B cell (primary cell): Measurements from ENCODE around the gene EDARADD. TPM values are rescaled to one million over a fixed set of nuclear protein-coding genes. Genes with fewer than 3 reads are reported as not detected.

Experiments used
- ATAC-seq: fragments of 200-7000 bp; cut with Tn5 transposase; one replicate; pipeline ENCODE4 v1.10.0; 2021; ENCODE audit warnings: low read depth, mild to moderate bottlenecking, moderate number of reproducible peaks, moderate library complexity
- CTCF ChIA-PET: fragments of 350-600 bp; sonication (Branson Sonifier 250); formaldehyde crosslinking; loops from one replicate; lab custom pipeline; 2021; ENCODE audit warnings: antibody characterized with exemption, inconsistent platforms; lab: Charles Lee
- POLR2A ChIA-PET: fragments of 350-600 bp; sonication (Branson Sonifier 250); formaldehyde crosslinking; loops from one replicate; lab custom pipeline; 2021; ENCODE audit warnings: antibody characterized with exemption; lab: Charles Lee
- DNase-seq: peaks from one replicate; pipeline ENCODE4 v3.0.0; 2013
- H2AFZ ChIP-seq: 2 replicates; pipeline ENCODE4 v1.6.1; 2012; ENCODE audit warnings: mild to moderate bottlenecking, low read depth, low read length; ENCODE audit not compliant: insufficient read depth, poor library complexity, severe bottlenecking
- H3K27ac ChIP-seq, 2 donors: 1 replicate in 1 of 2; 2 replicates in 1 of 2; pipeline ENCODE4 v1.5.1; 2012 to 2013; ENCODE audit warnings: low read length in 2 of 2, mild to moderate bottlenecking in 2 of 2, moderate library complexity in 1 of 2
- H3K27me3 ChIP-seq, 4 experiments: fragments of 200-600 bp in 1 of 4; sonication (generic) in 1 of 4; replicated peaks in 1 of 4; 1 replicate in 2 of 4; 2 replicates in 2 of 4; pipeline versions ENCODE4 v1.6.1 to v1.7.0; 2013 to 2016; ENCODE audit warnings: low read length in 3 of 4, mild to moderate bottlenecking in 2 of 4, mixed read lengths in 1 of 4, moderate library complexity in 1 of 4; ENCODE audit not compliant: insufficient read depth in 4 of 4, control insufficient read depth in 3 of 4; ENCODE audit errors: control extremely low read depth in 1 of 4
- H3K36me3 ChIP-seq, 2 experiments: replicated peaks in 1 of 2; 1 replicate in 1 of 2; 2 replicates in 1 of 2; pipeline versions ENCODE4 v1.6.1 to v1.7.1; 2013; ENCODE audit warnings: low read length in 1 of 2; ENCODE audit not compliant: insufficient read depth in 2 of 2, control insufficient read depth in 1 of 2; ENCODE audit errors: control extremely low read depth in 1 of 2, extremely low read depth in 1 of 2
- H3K4me1 ChIP-seq, 2 donors: fragments of 200-600 bp in 1 of 2; sonication (generic) in 1 of 2; 1 replicate in 1 of 2; 2 replicates in 1 of 2; pipeline versions ENCODE4 v1.5.1 to v1.6.1; 2013 to 2017; ENCODE audit warnings: low read length in 2 of 2; ENCODE audit not compliant: control insufficient read depth in 2 of 2, insufficient read depth in 2 of 2
- H3K4me2 ChIP-seq: replicated peaks from 2 replicates; pipeline ENCODE3; 2012; ENCODE audit warnings: mild to moderate bottlenecking, low read depth, low read length; ENCODE audit not compliant: poor library complexity, severe bottlenecking
- H3K4me3 ChIP-seq, 5 experiments: fragments of 200-600 bp in 1 of 5; sonication (generic) in 1 of 5; 1 replicate in 3 of 5; 2 replicates in 2 of 5; pipeline versions ENCODE4 v1.5.1 to v1.7.0; 2011 to 2016; ENCODE audit warnings: low read length in 4 of 5, mild to moderate bottlenecking in 4 of 5, low read depth in 2 of 5, control low read depth in 1 of 5, moderate library complexity in 1 of 5; ENCODE audit not compliant: insufficient read depth in 1 of 5; ENCODE audit errors: control extremely low read depth in 1 of 5, extremely low read depth in 1 of 5
- H3K79me2 ChIP-seq: fragments of 200-600 bp; sonication (generic); one replicate; pipeline ENCODE4 v1.6.0; 2016; ENCODE audit warnings: low read length; ENCODE audit not compliant: control insufficient read depth, insufficient read depth
- H3K9ac ChIP-seq: fragments of 200-600 bp; sonication (generic); 2 replicates; pipeline ENCODE4 v1.6.1; 2017; ENCODE audit warnings: mild to moderate bottlenecking, low read length, moderate library complexity
- H3K9me3 ChIP-seq, 3 donors: one replicate each; pipeline versions ENCODE4 v1.6.1 to v1.7.1; 2013; ENCODE audit warnings: low read length in 2 of 3; ENCODE audit not compliant: control insufficient read depth in 2 of 3, insufficient read depth in 1 of 3; ENCODE audit errors: control extremely low read depth in 1 of 3
- H4K20me1 ChIP-seq: 2 replicates; pipeline ENCODE4 v1.6.0; 2012; ENCODE audit warnings: mild to moderate bottlenecking, low read length; ENCODE audit not compliant: insufficient read depth, control insufficient read depth, poor library complexity, severe bottlenecking
- H3K27ac Mint-ChIP-seq: one replicate; pipeline ENCODE4 v1.8.0; 2021; ENCODE audit warnings: mixed read lengths
- H3K27me3 Mint-ChIP-seq: one replicate; pipeline ENCODE4 v1.8.0; 2021; ENCODE audit warnings: mixed read lengths
- H3K4me1 Mint-ChIP-seq: one replicate; pipeline ENCODE4 v1.8.0; 2021; ENCODE audit warnings: mixed read lengths
- H3K4me3 Mint-ChIP-seq: one replicate; pipeline ENCODE4 v1.8.0; 2021; ENCODE audit warnings: mixed read lengths
- H3K9me3 Mint-ChIP-seq: one replicate; pipeline ENCODE4 v1.8.0; 2022; ENCODE audit warnings: mixed read lengths; ENCODE audit not compliant: insufficient read depth
- EZH2 ChIP-seq: IDR thresholded peaks from 2 replicates; pipeline ENCODE4 v1.6.1; 2012; ENCODE audit warnings: borderline replicate concordance, low read depth, mild to moderate bottlenecking, moderate library complexity, low read length; ENCODE audit not compliant: insufficient read depth, poor library complexity, severe bottlenecking
- WGBS: methylation state at CpG from one replicate; pipeline ENCODE4 v1.1.5; 2013; ENCODE audit warnings: missing lambda C conversion rate; ENCODE audit not compliant: insufficient coverage; 5-methylcytosine and 5-hydroxymethylcytosine counted together
- intact Hi-C: fragments of 100-400 bp; cut with micrococcal nuclease; formaldehyde crosslinking; loops from one replicate; pipeline ENCODE4 v1.10.0; 2022
- polyA plus RNA-seq: library from polyadenylated mRNA; depleted of rRNA; stranded (reverse); fragments of >200 nt; gene quantifications from 2 replicates; pipeline ENCODE4 v1.2.3, GENCODE V29; 2012
- total RNA-seq, 2 donors: library from RNA; stranded (reverse); fragments of 120-200 nt in 1 of 2; gene quantifications; 1 replicate in 1 of 2; 2 replicates in 1 of 2; pipeline versions ENCODE4 v1.2.3 to v1.2.4, GENCODE V29; 2013 to 2022
- TF ChIP-seq, protein P1 (sequence below): fragments of 200-600 bp; IDR thresholded peaks from one replicate; pipeline ENCODE4 v1.8.0; 2022; ENCODE audit warnings: antibody characterized with exemption, mild to moderate bottlenecking

The EDARADD gene
- total and polyA plus RNA-seq, 2 donors (not counting 1 experiment from before 2014, with no cell fraction given): 0.15 TPM; not detected in 1

GRCh38 chr1:236397173-236397759, 3.2 kb downstream of the EDARADD start:
- Histone ChIP-seq H3K9me3 (no peaks in the 10 kb centered on the region), H4K20me1 (no peaks in the 10 kb centered on the region), H3K79me2 (no peaks in the 10 kb centered on the region), H3K9ac (no peak overlapping the region), H3K4me3 (no peak overlapping the region), H3K27ac (no peak overlapping the region), H3K36me3 (no peaks in the 10 kb centered on the region), H3K4me2 (no peak overlapping the region), H2AFZ (no peak overlapping the region), H3K4me1 (peaks cover 22 to 25% of the 10 kb centered on the region in 2 donors), H3K27me3 (peaks cover 0 to 32% (median 11%) of the 10 kb centered on the region in 4 experiments)
- TF ChIP-seq, protein P1, sequence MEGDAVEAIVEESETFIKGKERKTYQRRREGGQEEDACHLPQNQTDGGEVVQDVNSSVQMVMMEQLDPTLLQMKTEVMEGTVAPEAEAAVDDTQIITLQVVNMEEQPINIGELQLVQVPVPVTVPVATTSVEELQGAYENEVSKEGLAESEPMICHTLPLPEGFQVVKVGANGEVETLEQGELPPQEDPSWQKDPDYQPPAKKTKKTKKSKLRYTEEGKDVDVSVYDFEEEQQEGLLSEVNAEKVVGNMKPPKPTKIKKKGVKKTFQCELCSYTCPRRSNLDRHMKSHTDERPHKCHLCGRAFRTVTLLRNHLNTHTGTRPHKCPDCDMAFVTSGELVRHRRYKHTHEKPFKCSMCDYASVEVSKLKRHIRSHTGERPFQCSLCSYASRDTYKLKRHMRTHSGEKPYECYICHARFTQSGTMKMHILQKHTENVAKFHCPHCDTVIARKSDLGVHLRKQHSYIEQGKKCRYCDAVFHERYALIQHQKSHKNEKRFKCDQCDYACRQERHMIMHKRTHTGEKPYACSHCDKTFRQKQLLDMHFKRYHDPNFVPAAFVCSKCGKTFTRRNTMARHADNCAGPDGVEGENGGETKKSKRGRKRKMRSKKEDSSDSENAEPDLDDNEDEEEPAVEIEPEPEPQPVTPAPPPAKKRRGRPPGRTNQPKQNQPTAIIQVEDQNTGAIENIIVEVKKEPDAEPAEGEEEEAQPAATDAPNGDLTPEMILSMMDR: no peak
- TF ChIP-seq EZH2: no peak
- Mint-ChIP-seq H3K27ac (no peak overlapping the region), H3K4me3 (no peak overlapping the region), H3K27me3 (peaks cover 50% of the 10 kb centered on the region), H3K4me1 (peaks cover 23% of the 10 kb centered on the region), H3K9me3 (no peaks in the 10 kb centered on the region)
- intact Hi-C loops: no loop called here
- ATAC-seq (no peak), DNase-seq (no peak)
- POLR2A ChIA-PET: no interaction called here
- 100% methylated on average over 2 of the region's 4 CpGs for WGBS
- CTCF ChIA-PET: interaction anchor here (0.7 kb wide), 1 partner anchor 30 kb away, joined by 3 read pairs; no protein-coding TSS in a partner anchor

- CTCF ChIA-PET: interaction anchor here (0.7 kb wide), 1 partner anchor 87 kb away, joined by 3 read pairs; no protein-coding TSS in a partner anchor
Measured at GRCh38 chr1:236398538-236398937, 4.5 kb downstream of the EDARADD start.

More at GRCh38 chr1:236398538-236398937, 4.5 kb downstream of the EDARADD start:
- Histone ChIP-seq H3K4me2 (no peak overlapping the region), H3K9me3 (no peaks in the 10 kb centered on the region), H3K4me1 (peaks cover 22 to 25% of the 10 kb centered on the region in 2 donors), H3K27me3 (peaks cover 0 to 32% (median 10%) of the 10 kb centered on the region in 4 experiments), H3K27ac (no peak overlapping the region), H3K9ac (no peak overlapping the region), H3K36me3 (no peaks in the 10 kb centered on the region), H2AFZ (no peak overlapping the region), H4K20me1 (no peaks in the 10 kb centered on the region), H3K79me2 (no peaks in the 10 kb centered on the region), H3K4me3 (no peak overlapping the region)
- 98% methylated on average over 7 of the region's 10 CpGs for WGBS
- Mint-ChIP-seq H3K27ac (no peak overlapping the region), H3K4me1 (peaks cover 23% of the 10 kb centered on the region), H3K27me3 (peaks cover 46% of the 10 kb centered on the region), H3K4me3 (no peak overlapping the region), H3K9me3 (no peaks in the 10 kb centered on the region)
- DNase-seq (no peak), ATAC-seq (no peak)
- no peak for TF ChIP-seq EZH2
- TF ChIP-seq, protein P1: no peak
- intact Hi-C loops: no loop called here
- POLR2A ChIA-PET: no interaction called here
